OCI-LY3 (cell line): ENCODE data around the gene EML1.

ENCODE experiments used
- H2AFZ ChIP-seq: fragments of 200-600, 300-600 bp; shearing (Covaris generic); 2 replicates; pipeline ENCODE4 v1.6.0; 2014; ENCODE audit warnings: antibody characterized with exemption, low read depth, low read length
- H3K27ac ChIP-seq: fragments of 200-600, 300-600 bp; sonication (generic); 2 replicates; pipeline ENCODE4 v1.5.1; 2014; ENCODE audit warnings: mild to moderate bottlenecking, low read length, moderate library complexity, mixed read lengths
- H3K27me3 ChIP-seq: fragments of 200-600, 300-600 bp; sonication (generic); 2 replicates; pipeline ENCODE4 v1.6.1; 2014; ENCODE audit warnings: low read depth, low read length, mixed read lengths
- H3K36me3 ChIP-seq: fragments of 200-600, 300-600 bp; sonication (generic); replicated peaks from 2 replicates; pipeline ENCODE3; 2014; ENCODE audit warnings: low read depth, low read length, mixed read lengths
- H3K4me1 ChIP-seq: fragments of 300-600, 200-600 bp; sonication (generic); 2 replicates; pipeline ENCODE4 v1.6.1; 2014; ENCODE audit warnings: low read length, mixed read lengths
- H3K4me2 ChIP-seq: fragments of 200-600, 300-600 bp; sonication (generic); 2 replicates; pipeline ENCODE4 v1.6.1; 2014; ENCODE audit warnings: low read length, mixed read lengths
- H3K4me3 ChIP-seq: fragments of 300-600, 200-600 bp; sonication (generic); 2 replicates; pipeline ENCODE4 v1.5.1; 2014; ENCODE audit warnings: antibody characterized with exemption, mild to moderate bottlenecking, low read length, moderate library complexity
- H3K79me2 ChIP-seq: fragments of 300-600, 200-600 bp; shearing (Covaris generic); 2 replicates; pipeline ENCODE4 v1.6.1; 2014; ENCODE audit warnings: mild to moderate bottlenecking, low read length, mixed read lengths
- H3K9ac ChIP-seq: fragments of 300-600, 200-600 bp; shearing (Covaris generic); 2 replicates; pipeline ENCODE4 v1.6.0; 2014; ENCODE audit warnings: mild to moderate bottlenecking, low read length, moderate library complexity
- H3K9me3 ChIP-seq: fragments of 200-600, 300-600 bp; shearing (Covaris generic); 2 replicates; pipeline ENCODE4 v1.6.1; 2014; ENCODE audit warnings: low read length, mixed read lengths; ENCODE audit not compliant: insufficient read depth
- H4K20me1 ChIP-seq: fragments of 200-600, 300-600 bp; sonication (generic); 2 replicates; pipeline ENCODE4 v1.6.1; 2016; ENCODE audit warnings: low read length, mixed read lengths; ENCODE audit not compliant: insufficient read depth
- CTCF ChIP-seq: fragments of 200-600, 300-600 bp; sonication (generic); IDR thresholded peaks from 2 replicates; pipeline ENCODE4 v1.5.1; 2014; ENCODE audit warnings: antibody characterized with exemption, low read length, low read depth
- EZH2phosphoT487 ChIP-seq: fragments of 200-600 bp; shearing (Covaris generic); IDR thresholded peaks from 2 replicates; pipeline ENCODE4 v1.6.1; 2018; ENCODE audit warnings: antibody characterized with exemption, mixed run types, low read depth

The EML1 gene

DNA sequence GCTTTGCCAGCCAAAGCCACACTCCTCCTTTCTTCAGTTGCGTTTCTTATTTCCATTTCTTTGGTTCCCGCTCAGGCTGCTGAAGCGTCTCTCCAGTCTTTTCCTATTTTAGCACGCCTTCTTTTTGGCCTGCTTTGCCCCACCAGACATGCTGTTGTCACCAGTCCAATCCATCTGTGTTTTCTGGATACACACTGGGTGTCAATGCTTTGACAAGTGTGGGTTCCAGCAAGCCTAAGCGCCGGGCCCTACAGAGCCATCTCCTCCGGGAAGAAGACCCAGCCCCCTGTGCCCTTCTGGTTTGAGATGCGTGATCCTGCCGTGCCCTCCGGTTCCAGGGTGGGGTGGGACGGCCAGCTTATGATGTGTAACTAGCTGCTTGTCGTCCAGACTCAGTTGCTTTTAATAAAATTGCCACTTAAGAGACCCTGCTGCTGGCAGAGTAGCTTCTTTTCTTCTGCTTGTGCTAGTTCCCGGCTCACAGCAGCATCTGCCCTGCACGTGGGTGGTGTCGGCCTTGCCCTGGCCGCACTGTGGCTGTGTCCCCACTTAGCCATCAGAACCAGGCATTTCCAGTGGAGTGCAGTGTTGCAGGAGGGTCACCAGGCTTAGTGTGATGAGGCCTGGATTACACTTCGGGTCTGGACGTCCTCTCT is 29.7 kb downstream of the EML1 start:
- TF ChIP-seq EZH2phosphoT487 (no peak), CTCF (no peak)
- H3K36me3 ChIP-seq = peaks cover 9% of the 10 kb centered on the region
- no peak overlapping the region for H3K4me2 ChIP-seq
- H3K27ac ChIP-seq = no peak overlapping the region
- H3K27me3 ChIP-seq = no peaks in the 10 kb centered on the region
- H3K79me2 ChIP-seq = peaks cover 78% of the 10 kb centered on the region
- H3K4me3 ChIP-seq = no peak overlapping the region
- no peak overlapping the region for H2AFZ ChIP-seq
- H3K9me3 ChIP-seq = no peaks in the 10 kb centered on the region
- H4K20me1 ChIP-seq = no peaks in the 10 kb centered on the region
- H3K4me1 ChIP-seq = peaks cover 51% of the 10 kb centered on the region
- no peak overlapping the region for H3K9ac ChIP-seq

DNA sequence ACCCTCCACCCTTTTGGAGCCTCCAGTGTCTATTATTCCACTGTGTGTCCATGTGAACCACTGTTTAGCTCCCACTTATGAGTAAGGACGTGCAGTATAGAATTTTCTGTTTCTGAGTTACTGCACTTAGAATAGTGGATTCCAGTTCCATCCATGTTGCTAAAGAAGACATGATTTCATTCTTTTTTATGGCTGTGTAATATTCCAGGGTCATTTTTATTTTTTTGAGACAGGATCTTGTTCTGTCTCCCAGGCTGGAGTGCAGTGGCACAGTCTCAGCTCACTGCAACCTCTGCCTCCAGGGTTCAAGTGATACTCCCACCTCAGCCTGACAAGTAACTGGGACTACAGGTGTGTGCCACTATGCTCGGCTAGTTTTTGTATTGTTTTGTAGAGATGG is 31.6 kb downstream of the EML1 start:
- TF ChIP-seq CTCF (no peak), EZH2phosphoT487 (no peak)
- no peak overlapping the region for H3K4me3 ChIP-seq
- no peaks in the 10 kb centered on the region for H3K9me3 ChIP-seq
- H3K4me1 ChIP-seq = peaks cover 63% of the 10 kb centered on the region
- H3K9ac ChIP-seq = no peak overlapping the region
- no peaks in the 10 kb centered on the region for H4K20me1 ChIP-seq
- H3K4me2 ChIP-seq = no peak overlapping the region
- H2AFZ ChIP-seq = no peak overlapping the region
- peaks cover 9% of the 10 kb centered on the region for H3K36me3 ChIP-seq
- no peak overlapping the region for H3K27ac ChIP-seq
- H3K27me3 ChIP-seq = no peaks in the 10 kb centered on the region
- peaks cover 73% of the 10 kb centered on the region for H3K79me2 ChIP-seq

DNA sequence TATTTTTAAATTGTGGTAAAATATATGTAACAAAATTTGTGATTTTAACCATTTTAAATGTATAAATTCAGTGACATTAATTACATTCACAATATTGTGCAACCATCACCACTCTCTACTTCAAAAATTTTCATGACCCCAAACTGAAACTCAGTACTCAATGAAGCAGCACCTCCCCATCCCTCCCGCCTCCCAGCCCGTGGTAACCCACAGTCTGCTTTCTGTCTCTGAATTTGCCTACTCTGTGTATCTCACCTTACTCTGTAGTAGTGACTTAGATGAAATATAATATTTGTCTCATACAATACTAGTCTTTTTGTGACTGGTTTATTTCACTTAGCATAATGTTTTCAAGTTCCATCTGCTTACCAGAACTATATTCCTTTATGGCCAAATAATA is 36.2 kb downstream of the EML1 start:
- peak overlapping the region; percentile 92 for H3K27ac ChIP-seq
- no peak overlapping the region for H2AFZ ChIP-seq
- H3K4me2 ChIP-seq = peak overlapping the region; percentile 69
- no peaks in the 10 kb centered on the region for H3K27me3 ChIP-seq
- peaks cover 90% of the 10 kb centered on the region for H3K4me1 ChIP-seq
- peak overlapping the region; percentile 50 for H3K4me3 ChIP-seq
- peak overlapping the region; percentile 73 for H3K9ac ChIP-seq
- no peaks in the 10 kb centered on the region for H4K20me1 ChIP-seq
- peaks cover 12% of the 10 kb centered on the region for H3K36me3 ChIP-seq
- TF ChIP-seq CTCF = no peak
- no peak for TF ChIP-seq EZH2phosphoT487
- H3K79me2 ChIP-seq = peaks cover 80% of the 10 kb centered on the region
- H3K9me3 ChIP-seq = no peaks in the 10 kb centered on the region

DNA sequence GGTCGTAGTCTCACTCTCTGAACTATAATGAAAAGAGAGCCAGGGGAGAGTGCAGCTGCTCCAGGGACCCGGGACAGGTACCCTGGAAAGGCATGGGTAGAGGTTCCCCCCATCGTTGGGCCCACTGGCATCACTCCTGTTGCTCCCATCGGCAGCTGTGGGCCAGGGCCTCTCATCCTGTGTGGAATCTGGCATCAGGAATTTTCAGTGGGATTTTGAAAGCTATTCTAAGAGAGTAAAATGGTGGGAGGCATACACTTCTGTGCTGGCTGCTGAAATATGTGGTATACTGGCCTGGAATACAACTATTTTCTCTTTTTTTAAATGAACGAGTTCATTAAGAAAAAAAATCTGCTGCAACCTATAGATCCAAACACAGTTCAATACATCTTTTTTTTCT is 38.1 kb downstream of the EML1 start:
- peak overlapping the region; percentile 13; the same call in 1 of the 2 replicates for H3K4me2 ChIP-seq
- H3K4me3 ChIP-seq = no peak overlapping the region
- TF ChIP-seq CTCF = no peak
- no peak for TF ChIP-seq EZH2phosphoT487
- H3K4me1 ChIP-seq = peaks cover 96% of the 10 kb centered on the region
- no peaks in the 10 kb centered on the region for H3K9me3 ChIP-seq
- peak overlapping the region; percentile 92 for H3K27ac ChIP-seq
- H3K27me3 ChIP-seq = no peaks in the 10 kb centered on the region
- peak overlapping the region; percentile 64 for H3K9ac ChIP-seq
- no peaks in the 10 kb centered on the region for H4K20me1 ChIP-seq
- peaks cover 82% of the 10 kb centered on the region for H3K79me2 ChIP-seq
- no peak overlapping the region for H2AFZ ChIP-seq
- peaks cover 19% of the 10 kb centered on the region for H3K36me3 ChIP-seq
